Measurements from ENCODE around the gene SCN4B.

The SCN4B gene

DNA sequence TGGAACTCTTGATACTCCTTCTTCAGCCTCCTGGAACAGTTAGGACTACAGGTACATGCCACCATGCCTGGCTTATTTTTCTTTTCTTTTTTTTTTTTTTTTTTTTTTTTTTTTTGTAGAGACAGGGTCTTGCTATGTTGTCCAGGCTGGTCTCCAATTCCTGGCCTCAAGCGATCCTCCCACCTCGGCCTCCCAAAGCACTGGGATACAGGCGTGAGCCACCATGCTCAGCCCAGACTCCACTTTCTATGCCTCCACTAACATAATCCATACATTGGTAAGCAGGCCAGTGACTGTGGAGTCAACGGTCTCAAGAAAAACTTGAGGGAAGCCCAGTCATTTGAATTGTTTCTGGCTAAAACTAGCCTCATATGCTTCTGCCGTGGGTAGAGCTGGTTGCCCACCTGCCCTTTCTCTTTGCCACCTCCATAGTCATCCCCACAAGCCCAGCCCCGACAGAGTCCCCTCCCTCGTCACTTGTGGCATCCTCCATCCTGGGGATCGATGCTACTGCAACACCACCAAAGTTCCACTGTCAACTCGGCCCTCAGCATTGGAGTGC, 21.5 kb upstream of the SCN4B start:
- DNase-seq (ENCODE audit: low read depth) = no peak

DNA sequence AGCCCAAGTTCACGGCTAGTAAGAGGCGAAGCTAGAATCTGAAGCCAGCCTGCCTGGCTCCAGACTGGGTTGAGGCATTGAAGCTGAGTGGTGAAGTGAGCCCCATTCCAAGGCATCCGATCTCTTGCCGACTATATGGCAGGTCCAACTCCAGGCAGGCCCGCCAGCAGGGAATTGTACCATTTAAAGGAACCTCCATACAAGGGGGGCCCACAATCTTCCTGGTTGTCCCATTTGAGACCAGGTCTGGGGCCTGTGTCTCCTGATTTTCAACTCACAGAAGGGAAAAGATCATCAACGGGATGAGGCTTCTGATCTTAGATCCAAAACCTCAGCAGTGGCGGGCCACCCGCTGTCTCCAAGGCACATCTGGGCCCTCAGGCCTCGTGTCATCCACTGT, 19.7 kb upstream of the SCN4B start:
- DNase-seq (ENCODE audit: low read depth) = no peak

- DNase-seq (ENCODE audit: low read depth) = no peak
Measured at GRCh38 chr11:118171269-118172062, 18.8 kb upstream of the SCN4B start.

DNA sequence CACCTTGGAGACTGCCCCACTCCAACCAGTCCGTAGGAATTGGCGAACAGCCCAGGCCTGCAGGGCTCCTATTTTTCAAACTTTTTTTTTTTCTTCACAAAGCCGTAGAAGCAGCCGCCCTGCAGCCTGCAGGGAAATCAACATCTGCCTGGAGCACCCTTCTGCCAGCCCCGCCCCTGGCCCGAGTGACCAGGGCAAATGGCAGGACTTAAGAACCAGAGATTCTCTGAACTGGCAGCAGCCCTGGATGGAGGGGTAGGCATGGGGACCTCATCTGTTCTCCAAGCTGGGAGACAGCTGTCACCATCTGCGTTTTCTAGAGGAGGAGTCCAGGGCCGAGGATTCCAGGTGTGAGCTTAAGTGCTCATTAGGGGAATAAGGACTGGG, 18.3 kb upstream of the SCN4B start:
- DNase-seq (ENCODE audit: low read depth) = no peak

GRCh38 chr11:118170231-118170630, 17.6 kb upstream of the SCN4B start:
- DNase-seq (ENCODE audit: low read depth) = no peak

DNA sequence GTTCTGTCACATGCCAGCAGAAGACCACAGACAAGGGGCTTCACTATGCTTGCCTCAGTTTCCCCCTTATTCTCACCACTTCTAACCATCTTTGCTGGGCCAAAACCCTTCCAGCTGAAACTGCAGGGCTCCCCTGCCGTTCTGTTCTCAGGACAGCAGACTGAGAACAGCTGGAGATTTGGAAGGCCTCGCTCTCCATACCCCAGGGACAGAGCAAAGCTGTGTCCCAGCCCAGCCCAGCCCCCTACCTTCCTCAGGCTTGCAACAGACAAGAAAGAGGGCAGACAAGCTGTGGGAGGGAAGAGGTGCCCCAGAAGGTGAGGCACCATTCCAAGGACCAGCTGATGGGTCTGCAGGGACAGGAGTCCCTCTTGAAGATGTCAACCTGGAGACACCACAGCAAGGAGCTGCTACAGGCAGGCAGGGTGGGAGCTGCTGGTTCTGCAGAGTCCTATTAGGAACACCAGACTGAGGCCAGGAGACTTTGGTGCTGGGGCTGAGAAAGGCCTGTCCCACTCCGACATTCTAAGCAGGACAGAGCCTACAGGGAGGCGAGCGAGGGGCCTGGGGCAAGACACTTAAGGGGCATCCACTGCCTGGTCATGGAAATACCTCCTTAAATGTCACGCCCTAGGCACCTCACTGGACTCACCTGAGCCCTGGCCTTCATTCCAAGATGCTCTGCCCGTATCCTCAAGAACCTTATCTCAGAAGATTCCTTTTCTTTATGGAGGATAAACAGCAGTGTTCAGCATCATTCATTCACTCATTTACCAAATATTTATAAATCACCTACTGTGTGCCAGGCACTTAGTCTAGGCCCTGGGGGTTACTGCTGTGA, 16.9 kb upstream of the SCN4B start:
- DNase-seq (ENCODE audit: low read depth) = no peak

GRCh38 chr11:118168751-118169150, 16.1 kb upstream of the SCN4B start:
- no peak for DNase-seq (ENCODE audit: low read depth)

DNA sequence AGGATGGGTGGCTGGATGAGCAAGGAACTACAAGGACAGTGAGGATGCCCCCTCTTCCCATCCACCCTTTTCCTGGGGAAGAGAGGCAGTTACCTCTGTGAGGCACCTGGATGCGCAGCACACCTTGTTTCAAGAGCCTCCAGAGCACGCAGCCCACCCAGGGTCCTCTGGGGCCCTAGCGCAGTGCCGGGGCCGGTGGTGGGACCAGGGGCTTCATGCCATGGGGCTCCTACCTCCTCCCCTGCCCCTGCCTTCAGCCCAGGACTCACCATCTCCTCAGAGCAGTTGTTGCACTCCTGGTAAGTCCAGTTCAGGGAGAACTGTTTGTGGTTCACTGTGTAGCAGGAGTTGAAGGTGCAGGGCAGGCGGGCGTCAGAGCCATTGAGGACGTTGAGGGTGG, 15.7 kb upstream of the SCN4B start:
- DNase-seq (ENCODE audit: low read depth) = no peak

DNA sequence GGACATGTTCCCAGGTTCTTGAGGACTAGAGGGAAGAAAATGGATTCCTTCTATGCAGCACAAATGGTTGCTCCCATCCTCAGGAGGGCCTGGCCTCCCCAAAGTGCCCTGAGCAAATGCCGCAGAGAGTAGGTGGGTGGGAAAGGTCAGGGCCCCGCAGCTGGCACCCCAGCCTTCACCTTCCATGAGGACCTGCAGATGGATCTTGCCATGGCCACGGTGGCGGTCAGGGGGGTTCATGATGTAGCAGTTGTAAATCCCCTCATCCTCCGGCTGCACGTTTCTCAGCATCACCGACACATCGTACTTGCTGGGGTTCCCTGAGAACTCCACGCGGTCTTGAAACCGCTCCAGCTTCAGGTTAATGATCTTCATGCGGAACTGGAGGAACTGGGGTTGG, 15.3 kb upstream of the SCN4B start:
- DNase-seq (ENCODE audit: low read depth) = no peak

GRCh38 chr11:118167253-118167652, 14.6 kb upstream of the SCN4B start:
- DNase-seq (ENCODE audit: low read depth) = no peak

DNA sequence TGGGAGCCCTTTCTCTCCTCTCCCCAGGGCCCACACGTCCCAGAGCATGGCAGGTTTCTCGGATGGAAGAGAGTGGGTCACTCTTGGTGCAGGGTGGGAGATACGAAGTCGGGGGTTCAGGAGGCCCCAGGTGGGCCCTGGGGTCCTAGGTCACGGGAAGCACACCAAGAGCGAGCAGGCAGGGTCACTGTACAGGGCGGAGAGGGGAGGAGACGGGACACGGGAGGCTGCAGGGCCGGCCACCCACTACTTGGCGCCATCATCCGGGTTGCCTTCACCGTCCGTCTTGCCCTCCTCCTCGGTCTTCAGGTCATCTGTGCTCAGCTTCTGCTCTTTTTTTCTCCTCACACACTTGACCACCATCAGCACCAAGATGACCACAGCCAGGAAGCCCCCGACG, 14.0 kb upstream of the SCN4B start:
- no peak for DNase-seq (ENCODE audit: low read depth)

DNA sequence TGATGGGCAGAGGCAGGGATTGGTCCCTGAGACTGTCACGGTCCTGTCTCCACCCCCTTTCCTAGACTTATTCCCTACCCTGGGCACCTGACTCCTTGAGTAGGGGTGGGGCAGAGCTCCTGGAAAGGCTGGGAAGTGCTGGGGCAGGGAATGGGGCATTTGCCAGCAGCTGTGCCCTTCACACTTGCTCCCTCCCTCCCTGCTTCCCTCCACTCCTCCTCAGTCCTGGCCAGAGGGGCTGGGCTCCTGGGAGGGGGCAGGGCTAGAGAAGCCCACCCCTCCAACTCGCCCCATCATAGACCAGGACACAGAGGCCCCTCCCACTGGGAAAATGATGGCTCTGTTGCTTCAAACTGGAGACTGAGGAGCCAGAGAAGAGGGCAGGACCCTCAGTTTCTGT, 12.3 kb upstream of the SCN4B start:
- no peak for DNase-seq (ENCODE audit: low read depth)

- DNase-seq (ENCODE audit: low read depth) = no peak
Measured at GRCh38 chr11:118163494-118163893, 10.9 kb upstream of the SCN4B start.

DNA sequence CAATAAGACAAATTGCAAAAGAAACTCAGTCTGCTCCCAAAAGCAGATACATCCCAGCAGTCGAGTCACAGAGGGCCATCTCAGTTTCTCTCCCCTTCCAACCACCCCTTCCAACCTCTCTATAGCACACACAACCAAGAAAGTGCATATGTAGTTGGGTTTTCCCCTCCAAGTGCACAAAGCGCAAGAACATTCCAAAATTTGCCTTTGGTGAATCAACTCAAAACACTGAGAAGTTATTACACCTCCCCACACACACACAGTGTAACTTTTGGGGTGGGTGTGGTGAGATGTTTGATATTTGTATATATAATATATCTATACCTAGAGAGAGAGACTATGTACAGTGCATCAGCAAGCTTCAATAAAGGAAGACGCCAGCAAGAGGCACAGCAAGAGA, 10.2 kb upstream of the SCN4B start:
- DNase-seq (ENCODE audit: low read depth) = no peak

DNA sequence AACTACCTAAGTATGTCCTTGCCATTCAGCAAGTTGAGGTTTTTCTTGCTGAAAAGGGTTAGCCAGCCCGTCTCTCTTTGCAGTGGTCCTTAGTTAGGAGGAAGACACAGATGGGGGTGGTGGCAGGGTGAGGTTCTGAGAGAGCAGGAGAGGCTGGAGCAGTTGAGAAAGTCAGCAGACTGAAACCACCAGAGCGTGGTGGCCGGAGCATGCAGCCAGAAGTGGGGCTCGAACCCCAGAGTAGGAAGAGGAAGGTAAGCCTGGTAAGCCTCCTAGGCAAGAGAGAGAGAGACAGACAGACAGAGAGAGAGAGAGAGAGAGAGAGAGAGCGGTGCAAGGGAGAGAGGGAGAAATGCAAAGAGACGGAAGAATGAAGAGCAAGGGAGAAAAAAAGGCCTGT, 9.2 kb upstream of the SCN4B start:
- no peak for DNase-seq (ENCODE audit: low read depth)

- no peak for DNase-seq (ENCODE audit: low read depth)
Measured at GRCh38 chr11:118157186-118157895, 4.7 kb upstream of the SCN4B start.

- no peak for DNase-seq (ENCODE audit: low read depth)
Measured at GRCh38 chr11:118156531-118157185, 4.0 kb upstream of the SCN4B start.

DNA sequence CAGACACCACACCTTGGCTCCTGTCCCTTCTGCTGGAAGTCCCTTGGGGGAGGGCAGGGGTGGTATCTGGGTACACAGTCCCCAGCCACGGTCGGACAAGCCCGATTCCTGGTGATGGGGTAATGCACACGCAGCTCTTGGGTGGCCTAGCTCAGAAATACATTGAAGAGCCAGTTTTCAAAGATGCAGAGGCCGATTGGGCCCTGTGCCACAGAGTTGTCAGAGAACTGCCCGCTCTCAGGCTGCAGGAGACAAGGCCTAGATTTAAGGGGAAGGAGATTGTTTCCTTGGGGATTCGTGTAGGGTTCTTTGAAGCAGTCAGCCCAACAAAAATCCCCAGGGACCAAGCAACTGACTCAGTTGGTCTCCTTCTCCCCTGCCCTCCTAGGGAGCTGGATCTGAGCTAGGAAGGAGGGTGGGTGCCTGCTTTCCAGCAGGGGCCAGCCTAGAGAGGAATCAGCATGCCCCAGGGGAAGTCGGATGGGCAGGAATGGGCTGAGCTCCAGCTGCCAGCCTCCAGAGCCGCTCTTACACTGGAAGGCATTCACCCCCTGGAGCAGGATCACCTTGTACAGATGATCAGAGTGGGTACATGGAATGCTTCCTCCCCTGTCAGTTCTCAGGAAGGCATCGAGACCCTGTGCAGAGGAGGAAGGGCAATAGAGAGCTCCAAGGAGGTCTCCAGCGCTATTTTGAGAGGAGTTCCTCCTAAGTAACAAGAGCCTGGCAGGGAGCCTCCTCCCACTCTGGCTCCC, 3.3 kb upstream of the SCN4B start:
- DNase-seq (ENCODE audit: low read depth) = no peak

- no peak for DNase-seq (ENCODE audit: low read depth)
Measured at GRCh38 chr11:118154641-118155040, 2.0 kb upstream of the SCN4B start.

- DNase-seq (ENCODE audit: low read depth) = no peak
Measured at GRCh38 chr11:118153976-118154375, 1.4 kb upstream of the SCN4B start.

- no peak for DNase-seq (ENCODE audit: low read depth)
Measured at GRCh38 chr11:118153516-118153915, 893 bp upstream of the SCN4B start.

All from GM04503 (cell line).